A673 (cell line): ENCODE data around the gene LCAT.

Experiments used
- CTCF ChIP-seq: fragments of 300-800, 200-600 bp; sonication (generic); conservative IDR thresholded peaks from 2 replicates; pipeline ENCODE4 v1.5.1; 2017; ENCODE audit warnings: low read depth, mild to moderate bottlenecking, antibody characterized with exemption, low read length, moderate library complexity, mixed read lengths
- EZH2 ChIP-seq: fragments of 200-600 bp; sonication (generic); IDR thresholded peaks from 2 replicates; pipeline ENCODE4 v1.6.1; 2017; ENCODE audit warnings: borderline replicate concordance, low read depth, mild to moderate bottlenecking, mixed read lengths, antibody characterized with exemption, low read length; ENCODE audit not compliant: poor library complexity, severe bottlenecking

GRCh38 chr16:67957622-67958021 is 13.7 kb upstream of the LCAT start:
- no peak for TF ChIP-seq CTCF
- TF ChIP-seq EZH2 = no peak
